IMR-90 (cell line): ENCODE results near the gene VIPR2. TPM values are rescaled to one million over a fixed set of nuclear protein-coding genes. Genes with fewer than 3 reads are reported as not detected.
"Not testable (repeated sequence)": the region's sequence is repeated elsewhere in the genome, so short reads cannot be mapped to it uniquely, and the experiment has no call there.

Experiments
- ATAC-seq: fragments of 200-7000 bp; cut with Tn5 transposase; 2 replicates; pipeline ENCODE4 v1.9.1; 2020; ENCODE audit warnings: low read depth, mild to moderate bottlenecking, moderate library complexity
- BruUV-seq: library from RNA; stranded (reverse); fragments of 400-500 nt; replicated peaks from 2 replicates; lab custom pipeline; 2021; lab: Mats Ljungman, UMichigan
- CTCF ChIA-PET: fragments of 300-600 bp; formaldehyde crosslinking; extraction: SDS; loops from one replicate; lab custom pipeline; 2021; ENCODE audit warnings: antibody characterized with exemption; lab: Yijun Ruan, JAX
- POLR2A ChIA-PET: fragments of 300-600 bp; sonication (Branson Sonifier 250); formaldehyde crosslinking; loops from one replicate; lab custom pipeline; 2022; ENCODE audit warnings: antibody characterized with exemption; ENCODE audit not compliant: unreplicated experiment; lab: Charles Lee
- DNase-seq: peaks from one replicate; pipeline ENCODE4 v3.0.0; 2013
- H2AFZ ChIP-seq: replicated peaks from 2 replicates; pipeline ENCODE3; 2013; ENCODE audit warnings: low read length, mild to moderate bottlenecking; ENCODE audit not compliant: poor library complexity
- H2AK5ac ChIP-seq: 2 replicates; pipeline ENCODE4 v1.6.1; 2013; ENCODE audit warnings: low read depth, low read length, inconsistent platforms
- H2AK9ac ChIP-seq: replicated peaks from 2 replicates; pipeline ENCODE3; 2013; ENCODE audit warnings: mild to moderate bottlenecking, low read depth, low read length, moderate library complexity; ENCODE audit not compliant: poor library complexity
- H2BK120ac ChIP-seq: 2 replicates; pipeline ENCODE4 v1.6.1; 2013; ENCODE audit warnings: low read depth, low read length, inconsistent platforms
- H2BK15ac ChIP-seq: 3 replicates; pipeline ENCODE4 v1.6.1; 2013; ENCODE audit warnings: low read depth, low read length, inconsistent platforms
- H2BK20ac ChIP-seq: 2 replicates; pipeline ENCODE4 v1.6.1; 2013; ENCODE audit warnings: low read depth, mild to moderate bottlenecking, inconsistent platforms, low read length, moderate library complexity
- H2BK5ac ChIP-seq: 2 replicates; pipeline ENCODE4 v1.6.1; 2013; ENCODE audit warnings: mild to moderate bottlenecking, low read depth, low read length, inconsistent platforms; ENCODE audit not compliant: poor library complexity, severe bottlenecking
- H3K14ac ChIP-seq: replicated peaks from 2 replicates; pipeline ENCODE4 v1.6.1; 2013; ENCODE audit warnings: low read depth, low read length, inconsistent platforms
- H3K18ac ChIP-seq: 2 replicates; pipeline ENCODE4 v1.6.1; 2013; ENCODE audit warnings: low read depth, low read length, control low read depth
- H3K23ac ChIP-seq: 2 replicates; pipeline ENCODE4 v1.6.1; 2013; ENCODE audit warnings: low read depth, low read length, inconsistent platforms
- H3K27ac ChIP-seq: 2 replicates; pipeline ENCODE4 v1.5.1; 2013; ENCODE audit warnings: mild to moderate bottlenecking, control low read depth, low read length; ENCODE audit not compliant: insufficient read depth
- H3K27me3 ChIP-seq: 2 replicates; pipeline ENCODE4 v1.6.1; 2013; ENCODE audit warnings: low read length; ENCODE audit not compliant: control insufficient read depth, insufficient read depth
- H3K36me3 ChIP-seq: 2 replicates; pipeline ENCODE4 v1.6.1; 2013; ENCODE audit warnings: low read length, mixed read lengths; ENCODE audit not compliant: control insufficient read depth, insufficient read depth
- H3K4ac ChIP-seq: 2 replicates; pipeline ENCODE4 v1.6.1; 2013; ENCODE audit warnings: low read depth, low read length, inconsistent platforms
- H3K4me1 ChIP-seq: 2 replicates; pipeline ENCODE4 v1.6.1; 2013; ENCODE audit warnings: low read length, mixed read lengths; ENCODE audit not compliant: control insufficient read depth, insufficient read depth
- H3K4me2 ChIP-seq: 2 replicates; pipeline ENCODE4 v1.6.1; 2013; ENCODE audit warnings: low read depth, mild to moderate bottlenecking, control low read depth, low read length, moderate library complexity
- H3K4me3 ChIP-seq: 2 replicates; pipeline ENCODE4 v1.5.1; 2013; ENCODE audit warnings: low read depth, mild to moderate bottlenecking, control low read depth, low read length, moderate library complexity; ENCODE audit not compliant: insufficient read depth
- H3K56ac ChIP-seq: 2 replicates; pipeline ENCODE4 v1.6.1; 2013; ENCODE audit warnings: low read length, inconsistent platforms; ENCODE audit not compliant: insufficient read depth; ENCODE audit errors: extremely low read depth
- H3K79me1 ChIP-seq, 2 experiments: 2 replicates each; pipeline ENCODE4 v1.6.1; 2013; ENCODE audit warnings: low read length in 2 of 2, inconsistent platforms in 1 of 2, low read depth in 1 of 2
- H3K9ac ChIP-seq: 2 replicates; pipeline ENCODE4 v1.6.1; 2013; ENCODE audit warnings: low read depth, low read length, control low read depth
- H3K9me1 ChIP-seq: 2 replicates; pipeline ENCODE4 v1.6.1; 2013; ENCODE audit warnings: low read length, inconsistent platforms; ENCODE audit not compliant: insufficient read depth
- H3K9me3 ChIP-seq: 2 replicates; pipeline ENCODE4 v1.6.1; 2013; ENCODE audit warnings: low read length; ENCODE audit not compliant: control insufficient read depth, insufficient read depth
- H4K20me1 ChIP-seq: 2 replicates; pipeline ENCODE4 v1.6.1; 2013; ENCODE audit warnings: low read length, inconsistent platforms; ENCODE audit not compliant: insufficient read depth
- H4K5ac ChIP-seq: 2 replicates; pipeline ENCODE4 v1.6.1; 2013; ENCODE audit warnings: mild to moderate bottlenecking, low read depth, low read length, control low read depth
- H4K8ac ChIP-seq, 2 experiments: 2 replicates each; pipeline ENCODE4 v1.6.1; 2013; ENCODE audit warnings: low read depth in 2 of 2, low read length in 2 of 2, control low read depth in 1 of 2, inconsistent platforms in 1 of 2
- H4K91ac ChIP-seq: 2 replicates; pipeline ENCODE4 v1.6.1; 2013; ENCODE audit warnings: low read depth, low read length, inconsistent platforms; ENCODE audit not compliant: insufficient read depth
- dilution Hi-C: fragments of 300-500 bp; cut with HindIII; formaldehyde crosslinking; loops from one replicate; pipeline ENCODE4 v1.14.3; 2018; ENCODE audit warnings: low sequenced_read_pairs; ENCODE audit not compliant: unreplicated experiment
- in situ Hi-C: fragments of 300-500 bp; cut with MboI; formaldehyde crosslinking; loops from 3 replicates; pipeline ENCODE4 v1.14.3; 2019; ENCODE audit warnings: low sequenced_read_pairs, inconsistent platforms, mixed read lengths
- intact Hi-C: fragments of 100-400 bp; cut with micrococcal nuclease; formaldehyde crosslinking; loops from 2 replicates; pipeline ENCODE4 v1.10.0; 2022
- polyA plus RNA-seq, 3 experiments: library from polyadenylated mRNA; depleted of rRNA; stranded (reverse); fragments of >200 nt; gene quantifications; 2 replicates each; pipeline ENCODE4 v1.2.3, GENCODE V29; 2012; ENCODE audit warnings: low replicate concordance in 1 of 3
- total RNA-seq: library from RNA; depleted of rRNA; stranded (reverse); fragments of >200 nt; gene quantifications from 2 replicates; pipeline ENCODE4 v1.2.3, GENCODE V29; 2012

VIPR2 gene
- total and polyA plus RNA-seq, 2 of the 4 experiments (the other 2 are of a cell fraction): not detected

DNA sequence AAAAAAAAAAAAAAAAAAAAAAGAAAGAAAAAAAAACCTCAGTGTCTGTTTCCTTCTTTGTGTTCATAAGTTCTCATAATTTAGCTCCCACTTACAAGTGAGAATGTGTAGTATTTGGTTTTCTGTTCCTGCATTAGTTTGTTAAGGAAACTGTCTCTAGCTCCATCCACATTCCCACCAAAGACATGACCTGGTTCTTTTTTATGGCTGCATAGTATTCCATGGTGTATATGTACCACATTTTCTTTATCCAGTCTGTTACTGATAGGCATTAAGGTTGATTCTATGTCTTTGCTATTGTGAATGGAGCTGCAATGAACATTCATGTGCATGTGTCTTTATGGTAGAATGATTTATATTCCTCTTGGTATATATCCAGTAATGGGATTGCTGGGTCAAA is 21.4 kb downstream of the VIPR2 start:
- H4K8ac ChIP-seq, H2BK120ac ChIP-seq, H2AK5ac ChIP-seq, H2BK15ac ChIP-seq, H4K20me1 ChIP-seq, H3K79me1 ChIP-seq, H4K5ac ChIP-seq, H3K18ac ChIP-seq, H3K27ac ChIP-seq, H3K4me2 ChIP-seq, H2AFZ ChIP-seq, H3K27me3 ChIP-seq, H2BK20ac ChIP-seq, in situ Hi-C loops, intact Hi-C loops, H3K56ac ChIP-seq, H3K4me1 ChIP-seq, CTCF ChIA-PET, dilution Hi-C loops, H3K4ac ChIP-seq, H3K14ac ChIP-seq, POLR2A ChIA-PET, DNase-seq, H3K36me3 ChIP-seq, H3K9me1 ChIP-seq, ATAC-seq, H2BK5ac ChIP-seq, H3K4me3 ChIP-seq, H4K91ac ChIP-seq, BruUV-seq, H2AK9ac ChIP-seq, H3K23ac ChIP-seq, H3K9ac ChIP-seq: not testable (repeated sequence)
- peaks cover 27% of the 10 kb centered on the region for H3K9me3 ChIP-seq
